Measurements from ENCODE around the gene DCDC2.

Gene DCDC2

GRCh38 chr6:24231438-24231977, 126.4 kb downstream of the DCDC2 start:
- TF ChIP-seq TAF1 (IDR thresholded peaks at IDR 0.05; ENCODE audit: borderline replicate concordance, insufficient read depth, low read length): no peak
- TF ChIP-seq FOXP2 (optimal IDR thresholded peaks at IDR 0.05; ENCODE audit: borderline replicate concordance, extremely low read depth, extremely low read length, insufficient read depth): no peak
- no peak for TF ChIP-seq REST (IDR thresholded peaks at IDR 0.05; ENCODE audit: insufficient read depth in 1 of 2, low read depth in 2 of 2, low read length in 2 of 2)
- no peak for TF ChIP-seq SIN3A (IDR thresholded peaks at IDR 0.05; ENCODE audit: borderline replicate concordance, insufficient read depth, low read length)
- TF ChIP-seq POLR2AphosphoS5 (IDR thresholded peaks at IDR 0.05; ENCODE audit: low read depth, low read length): no peak

GRCh38 chr6:24229696-24230405, 128.0 kb downstream of the DCDC2 start:
- TF ChIP-seq FOXP2 (optimal IDR thresholded peaks at IDR 0.05; ENCODE audit: borderline replicate concordance, extremely low read depth, extremely low read length, insufficient read depth): no peak
- no peak for TF ChIP-seq TAF1 (IDR thresholded peaks at IDR 0.05; ENCODE audit: borderline replicate concordance, insufficient read depth, low read length)

GRCh38 chr6:24228681-24229255, 129.1 kb downstream of the DCDC2 start:
- no peak for TF ChIP-seq POLR2AphosphoS5 (IDR thresholded peaks at IDR 0.05; ENCODE audit: low read depth, low read length)
- TF ChIP-seq FOXP2 (optimal IDR thresholded peaks at IDR 0.05; ENCODE audit: borderline replicate concordance, extremely low read depth, extremely low read length, insufficient read depth): no peak
- no peak for TF ChIP-seq SIN3A (IDR thresholded peaks at IDR 0.05; ENCODE audit: borderline replicate concordance, insufficient read depth, low read length)
- TF ChIP-seq REST (IDR thresholded peaks at IDR 0.05; ENCODE audit: insufficient read depth in 1 of 2, low read depth in 2 of 2, low read length in 2 of 2): 0 out of 4 replicates have a peak, but pooled peaks of 1 of the 2 experiments have one; percentile 17
- TF ChIP-seq TAF1 (IDR thresholded peaks at IDR 0.05; ENCODE audit: borderline replicate concordance, insufficient read depth, low read length): no peak

- no peak for TF ChIP-seq TAF1 (IDR thresholded peaks at IDR 0.05; ENCODE audit: borderline replicate concordance, insufficient read depth, low read length)
- TF ChIP-seq REST (IDR thresholded peaks at IDR 0.05; ENCODE audit: insufficient read depth in 1 of 2, low read depth in 2 of 2, low read length in 2 of 2): no peak
- no peak for TF ChIP-seq FOXP2 (optimal IDR thresholded peaks at IDR 0.05; ENCODE audit: borderline replicate concordance, extremely low read depth, extremely low read length, insufficient read depth)
- no peak for TF ChIP-seq POLR2AphosphoS5 (IDR thresholded peaks at IDR 0.05; ENCODE audit: low read depth, low read length)
- no peak for TF ChIP-seq SIN3A (IDR thresholded peaks at IDR 0.05; ENCODE audit: borderline replicate concordance, insufficient read depth, low read length)
Observed at GRCh38 chr6:24228123-24228522, 129.7 kb downstream of the DCDC2 start.

- TF ChIP-seq REST (IDR thresholded peaks at IDR 0.05; ENCODE audit: insufficient read depth in 1 of 2, low read depth in 2 of 2, low read length in 2 of 2): no peak
- no peak for TF ChIP-seq SIN3A (IDR thresholded peaks at IDR 0.05; ENCODE audit: borderline replicate concordance, insufficient read depth, low read length)
- no peak for TF ChIP-seq TAF1 (IDR thresholded peaks at IDR 0.05; ENCODE audit: borderline replicate concordance, insufficient read depth, low read length)
- TF ChIP-seq POLR2AphosphoS5 (IDR thresholded peaks at IDR 0.05; ENCODE audit: low read depth, low read length): no peak
- TF ChIP-seq FOXP2 (optimal IDR thresholded peaks at IDR 0.05; ENCODE audit: borderline replicate concordance, extremely low read depth, extremely low read length, insufficient read depth): no peak
Observed at GRCh38 chr6:24227556-24227955, 130.3 kb downstream of the DCDC2 start.

Measured in PFSK-1 (cell line).